GM21515 (cell line): ENCODE results near the gene PPFIBP2.

Source experiments
- ATAC-seq: cut with Tn5 transposase; IDR thresholded peaks from one replicate; pipeline ENCODE4 v1.9.1; 2021; ENCODE audit not compliant: unreplicated experiment

Gene PPFIBP2

GRCh38 chr11:7622721-7623120 is 108.9 kb downstream of the PPFIBP2 start:
- ATAC-seq: no peak

- ATAC-seq: no peak
These were observed 114.9 kb downstream of the PPFIBP2 start for GRCh38 chr11:7628660-7629059.

- no peak for ATAC-seq
These were observed 116.2 kb downstream of the PPFIBP2 start for GRCh38 chr11:7630002-7630401.

GRCh38 chr11:7632211-7632610 is 118.4 kb downstream of the PPFIBP2 start:
- no peak for ATAC-seq

- no peak for ATAC-seq
These were observed 121.3 kb downstream of the PPFIBP2 start for GRCh38 chr11:7635137-7635536.

- ATAC-seq: no peak
These were observed 121.9 kb downstream of the PPFIBP2 start for GRCh38 chr11:7635708-7636107.

GRCh38 chr11:7636350-7636749 is 122.6 kb downstream of the PPFIBP2 start:
- ATAC-seq: no peak

- ATAC-seq: no peak
These were observed 123.8 kb downstream of the PPFIBP2 start for GRCh38 chr11:7637447-7638157.

GRCh38 chr11:7638710-7639642 is 125.2 kb downstream of the PPFIBP2 start:
- ATAC-seq: peak; percentile 68

GRCh38 chr11:7639643-7640025 is 125.8 kb downstream of the PPFIBP2 start:
- ATAC-seq: no peak

- ATAC-seq: no peak
These were observed 127.0 kb downstream of the PPFIBP2 start for GRCh38 chr11:7640816-7641215.

- ATAC-seq: no peak
These were observed 128.9 kb downstream of the PPFIBP2 start for GRCh38 chr11:7642747-7643146.

- no peak for ATAC-seq
These were observed 129.5 kb downstream of the PPFIBP2 start for GRCh38 chr11:7643314-7643713.

- no peak for ATAC-seq
These were observed 131.4 kb downstream of the PPFIBP2 start for GRCh38 chr11:7645206-7645605.

- ATAC-seq: no peak
These were observed 133.1 kb downstream of the PPFIBP2 start for GRCh38 chr11:7646866-7647265.

- no peak for ATAC-seq
These were observed 134.5 kb downstream of the PPFIBP2 start for GRCh38 chr11:7648264-7648663.

GRCh38 chr11:7651140-7651551 is 137.3 kb downstream of the PPFIBP2 start:
- ATAC-seq: no peak

GRCh38 chr11:7651700-7652099 is 137.9 kb downstream of the PPFIBP2 start:
- ATAC-seq: no peak

GRCh38 chr11:7654195-7654705 is 140.5 kb downstream of the PPFIBP2 start:
- ATAC-seq: no peak

- ATAC-seq: no peak
These were observed 141.7 kb downstream of the PPFIBP2 start for GRCh38 chr11:7655253-7656217.

GRCh38 chr11:7656704-7657103 is 142.9 kb downstream of the PPFIBP2 start:
- no peak for ATAC-seq
